HepG2 (cell line): ENCODE measurements around the gene KANSL1L. TPM values are rescaled to one million over a fixed set of nuclear protein-coding genes. Genes with fewer than 3 reads are reported as not detected.

Experiments used
- GFI1 ChIP-seq: sonication (generic); formaldehyde crosslinking; IDR thresholded peaks from 2 replicates; pipeline ENCODE4 v1.5.0; 2020; ENCODE audit warnings: missing genetic modification reagents, mild to moderate bottlenecking, borderline replicate concordance
- HDAC2 ChIP-seq: sonication (generic); formaldehyde crosslinking; IDR thresholded peaks from 2 replicates; pipeline ENCODE4 v1.4.0; 2020; ENCODE audit warnings: missing genetic modification reagents
- ZNF256 ChIP-seq: sonication (generic); formaldehyde crosslinking; conservative IDR thresholded peaks from 2 replicates; pipeline ENCODE4 v1.4.0; 2020; ENCODE audit warnings: missing genetic modification reagents
- polyA plus RNA-seq, 8 experiments: library from polyadenylated mRNA; depleted of rRNA in 3 of 8; stranded (reverse) in 7 of 8; unstranded in 1 of 8; fragments of >200 nt; fragmentation: Illumina TruSeq in 4 of 8; extraction: Trizol in 4 of 8; gene quantifications; 2 replicates each; pipeline versions ENCODE4 v1.2.1 to v1.2.3, GENCODE V29; 2011 to 2016; ENCODE audit warnings: low read depth in 4 of 8, missing spikeins in 1 of 8, mixed read lengths in 1 of 8; ENCODE audit not compliant: insufficient read depth in 1 of 8
- total RNA-seq, 5 experiments: library from RNA; depleted of rRNA; stranded (reverse); fragments of >200 nt; fragmentation: Illumina TruSeq; extraction: Trizol; gene quantifications; 2 replicates each; pipeline ENCODE4 v1.2.3, GENCODE V29; 2016; ENCODE audit warnings: low read depth in 1 of 5
- TF ChIP-seq, protein P1 (sequence below): sonication (generic); formaldehyde crosslinking; IDR thresholded peaks from 2 replicates; pipeline ENCODE4 v1.4.0; 2020; ENCODE audit warnings: mild to moderate bottlenecking, missing genetic modification reagents
- TF ChIP-seq, protein P2 (sequence below): IDR thresholded peaks from 2 replicates; pipeline ENCODE4 v1.6.1; 2018; ENCODE audit warnings: missing genetic modification reagents
- TF ChIP-seq, protein P3 (sequence below): sonication (generic); formaldehyde crosslinking; IDR thresholded peaks from 2 replicates; pipeline ENCODE4 v1.4.0; 2020; ENCODE audit warnings: missing genetic modification reagents, borderline replicate concordance

Gene KANSL1L
- total and polyA plus RNA-seq, 2 of the 13 experiments (the other 11 are each of a cell fraction or from before 2014, with no cell fraction given), result 5.4 to 10.3 TPM

DNA sequence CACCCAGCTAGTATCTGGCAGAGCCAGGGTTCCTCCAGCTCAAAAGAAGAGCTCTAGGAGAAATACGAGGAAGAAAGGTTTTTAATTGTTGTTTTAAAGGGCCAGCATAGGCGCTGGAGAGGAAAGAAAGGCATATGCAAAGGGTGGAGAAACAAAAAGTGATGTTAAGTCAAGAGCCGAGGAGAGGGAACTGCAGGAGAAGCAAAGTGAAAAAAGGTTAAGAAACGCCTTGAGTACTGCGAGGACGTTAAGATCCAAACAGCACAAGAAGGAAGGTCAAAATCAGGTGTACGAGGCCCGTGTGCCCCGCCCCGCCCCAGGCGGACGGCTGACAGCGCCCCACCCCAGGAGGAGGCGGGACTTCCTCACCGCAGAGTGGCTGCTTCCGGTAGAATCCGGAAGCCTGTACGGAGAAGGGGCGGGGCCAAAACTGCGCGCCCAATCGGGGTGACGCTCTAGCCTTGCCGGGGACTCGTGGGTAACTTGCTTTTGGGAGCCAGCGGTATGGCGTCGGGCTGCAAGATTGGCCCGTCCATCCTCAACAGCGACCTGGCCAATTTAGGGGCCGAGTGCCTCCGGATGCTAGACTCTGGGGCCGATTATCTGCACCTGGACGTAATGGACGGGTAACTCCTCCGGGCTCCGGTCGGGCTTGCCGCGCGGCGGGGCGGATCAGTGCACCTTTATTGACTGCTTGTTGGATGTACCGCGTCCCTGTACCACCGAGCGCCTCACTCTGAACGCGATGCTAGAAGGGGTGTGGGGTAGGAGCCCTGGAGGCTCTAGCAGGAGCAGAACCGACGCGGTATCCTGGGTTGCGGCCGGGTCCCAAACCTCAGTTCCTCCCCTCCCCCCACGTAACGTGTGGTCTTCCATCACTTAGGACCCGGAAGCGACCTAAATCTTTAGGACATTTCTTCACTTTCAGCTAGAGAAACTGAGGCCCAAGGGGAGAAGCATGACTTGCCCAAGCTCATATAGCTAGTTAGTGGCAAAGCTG is 168.8 kb downstream of the KANSL1L start, which contains the start of gene RPE (continued):
- TF ChIP-seq, protein P1, sequence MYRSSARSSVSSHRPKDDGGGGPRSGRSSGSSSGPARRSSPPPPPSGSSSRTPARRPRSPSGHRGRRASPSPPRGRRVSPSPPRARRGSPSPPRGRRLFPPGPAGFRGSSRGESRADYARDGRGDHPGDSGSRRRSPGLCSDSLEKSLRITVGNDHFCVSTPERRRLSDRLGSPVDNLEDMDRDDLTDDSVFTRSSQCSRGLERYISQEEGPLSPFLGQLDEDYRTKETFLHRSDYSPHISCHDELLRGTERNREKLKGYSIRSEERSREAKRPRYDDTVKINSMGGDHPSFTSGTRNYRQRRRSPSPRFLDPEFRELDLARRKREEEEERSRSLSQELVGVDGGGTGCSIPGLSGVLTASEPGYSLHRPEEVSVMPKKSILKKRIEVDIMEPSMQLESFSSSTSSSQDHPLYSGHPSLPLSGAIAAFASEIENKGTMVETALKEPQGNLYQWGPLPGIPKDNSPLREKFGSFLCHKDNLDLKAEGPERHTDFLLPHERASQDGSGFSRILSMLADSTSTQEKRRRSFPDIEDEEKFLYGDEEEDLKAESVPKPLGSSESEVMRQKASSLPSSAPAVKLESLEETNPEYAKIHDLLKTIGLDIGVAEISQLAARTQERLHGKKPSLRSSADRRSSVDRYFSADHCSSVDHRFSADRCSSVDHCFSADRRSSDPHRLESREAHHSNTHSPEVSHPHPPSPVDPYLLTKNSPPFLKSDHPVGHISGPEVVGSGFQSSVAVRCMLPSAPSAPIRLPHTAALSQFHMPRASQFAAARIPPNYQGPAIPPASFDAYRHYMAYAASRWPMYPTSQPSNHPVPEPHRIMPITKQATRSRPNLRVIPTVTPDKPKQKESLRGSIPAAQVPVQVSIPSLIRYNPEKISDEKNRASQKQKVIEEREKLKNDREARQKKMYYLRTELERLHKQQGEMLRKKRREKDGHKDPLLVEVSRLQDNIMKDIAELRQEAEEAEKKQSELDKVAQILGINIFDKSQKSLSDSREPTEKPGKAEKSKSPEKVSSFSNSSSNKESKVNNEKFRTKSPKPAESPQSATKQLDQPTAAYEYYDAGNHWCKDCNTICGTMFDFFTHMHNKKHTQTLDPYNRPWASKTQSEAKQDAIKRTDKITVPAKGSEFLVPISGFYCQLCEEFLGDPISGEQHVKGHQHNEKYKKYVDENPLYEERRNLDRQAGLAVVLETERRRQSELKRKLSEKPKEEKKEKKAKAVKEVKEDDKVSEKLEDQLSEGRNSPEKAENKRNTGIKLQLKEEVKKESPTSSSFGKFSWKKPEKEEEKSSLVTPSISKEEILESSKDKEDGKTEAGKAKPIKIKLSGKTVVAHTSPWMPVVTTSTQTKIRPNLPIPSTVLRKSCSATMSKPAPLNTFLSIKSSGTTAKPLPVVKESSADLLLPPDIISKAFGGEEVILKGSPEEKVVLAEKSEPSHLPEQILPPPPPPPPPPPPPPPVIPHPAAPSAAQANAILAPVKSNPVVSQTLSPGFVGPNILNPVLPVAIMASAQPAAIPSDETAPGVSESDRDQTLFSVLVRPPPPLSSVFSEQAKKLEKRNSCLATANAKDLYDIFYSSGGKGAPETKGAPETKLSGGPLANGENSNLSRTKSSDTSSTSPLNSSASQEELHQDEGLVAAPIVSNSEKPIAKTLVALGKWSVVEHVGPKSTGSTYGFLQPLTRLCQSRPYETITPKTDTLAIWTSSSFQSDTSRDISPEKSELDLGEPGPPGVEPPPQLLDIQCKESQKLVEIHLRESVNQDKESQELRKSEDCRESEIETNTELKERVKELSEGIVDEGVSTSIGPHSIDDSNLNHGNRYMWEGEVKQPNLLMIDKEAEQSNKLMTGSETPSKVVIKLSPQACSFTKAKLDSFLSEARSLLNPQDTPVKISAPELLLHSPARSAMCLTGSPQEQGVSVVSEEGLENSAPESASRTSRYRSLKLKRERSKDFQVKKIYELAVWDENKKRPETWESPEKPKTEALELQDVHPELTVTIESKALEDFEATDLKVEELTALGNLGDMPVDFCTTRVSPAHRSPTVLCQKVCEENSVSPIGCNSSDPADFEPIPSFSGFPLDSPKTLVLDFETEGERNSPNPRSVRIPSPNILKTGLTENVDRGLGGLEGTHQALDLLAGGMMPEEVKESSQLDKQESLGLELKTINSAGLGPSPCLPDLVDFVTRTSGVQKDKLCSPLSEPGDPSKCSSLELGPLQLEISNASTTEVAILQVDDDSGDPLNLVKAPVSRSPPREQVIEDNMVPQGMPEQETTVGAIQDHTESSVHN (CRISPR knock-in tag), result no peak
- TF ChIP-seq GFI1 (CRISPR knock-in tag), result no peak
- TF ChIP-seq, protein P2, sequence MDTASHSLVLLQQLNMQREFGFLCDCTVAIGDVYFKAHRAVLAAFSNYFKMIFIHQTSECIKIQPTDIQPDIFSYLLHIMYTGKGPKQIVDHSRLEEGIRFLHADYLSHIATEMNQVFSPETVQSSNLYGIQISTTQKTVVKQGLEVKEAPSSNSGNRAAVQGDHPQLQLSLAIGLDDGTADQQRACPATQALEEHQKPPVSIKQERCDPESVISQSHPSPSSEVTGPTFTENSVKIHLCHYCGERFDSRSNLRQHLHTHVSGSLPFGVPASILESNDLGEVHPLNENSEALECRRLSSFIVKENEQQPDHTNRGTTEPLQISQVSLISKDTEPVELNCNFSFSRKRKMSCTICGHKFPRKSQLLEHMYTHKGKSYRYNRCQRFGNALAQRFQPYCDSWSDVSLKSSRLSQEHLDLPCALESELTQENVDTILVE, result no peak
- TF ChIP-seq, protein P3, sequence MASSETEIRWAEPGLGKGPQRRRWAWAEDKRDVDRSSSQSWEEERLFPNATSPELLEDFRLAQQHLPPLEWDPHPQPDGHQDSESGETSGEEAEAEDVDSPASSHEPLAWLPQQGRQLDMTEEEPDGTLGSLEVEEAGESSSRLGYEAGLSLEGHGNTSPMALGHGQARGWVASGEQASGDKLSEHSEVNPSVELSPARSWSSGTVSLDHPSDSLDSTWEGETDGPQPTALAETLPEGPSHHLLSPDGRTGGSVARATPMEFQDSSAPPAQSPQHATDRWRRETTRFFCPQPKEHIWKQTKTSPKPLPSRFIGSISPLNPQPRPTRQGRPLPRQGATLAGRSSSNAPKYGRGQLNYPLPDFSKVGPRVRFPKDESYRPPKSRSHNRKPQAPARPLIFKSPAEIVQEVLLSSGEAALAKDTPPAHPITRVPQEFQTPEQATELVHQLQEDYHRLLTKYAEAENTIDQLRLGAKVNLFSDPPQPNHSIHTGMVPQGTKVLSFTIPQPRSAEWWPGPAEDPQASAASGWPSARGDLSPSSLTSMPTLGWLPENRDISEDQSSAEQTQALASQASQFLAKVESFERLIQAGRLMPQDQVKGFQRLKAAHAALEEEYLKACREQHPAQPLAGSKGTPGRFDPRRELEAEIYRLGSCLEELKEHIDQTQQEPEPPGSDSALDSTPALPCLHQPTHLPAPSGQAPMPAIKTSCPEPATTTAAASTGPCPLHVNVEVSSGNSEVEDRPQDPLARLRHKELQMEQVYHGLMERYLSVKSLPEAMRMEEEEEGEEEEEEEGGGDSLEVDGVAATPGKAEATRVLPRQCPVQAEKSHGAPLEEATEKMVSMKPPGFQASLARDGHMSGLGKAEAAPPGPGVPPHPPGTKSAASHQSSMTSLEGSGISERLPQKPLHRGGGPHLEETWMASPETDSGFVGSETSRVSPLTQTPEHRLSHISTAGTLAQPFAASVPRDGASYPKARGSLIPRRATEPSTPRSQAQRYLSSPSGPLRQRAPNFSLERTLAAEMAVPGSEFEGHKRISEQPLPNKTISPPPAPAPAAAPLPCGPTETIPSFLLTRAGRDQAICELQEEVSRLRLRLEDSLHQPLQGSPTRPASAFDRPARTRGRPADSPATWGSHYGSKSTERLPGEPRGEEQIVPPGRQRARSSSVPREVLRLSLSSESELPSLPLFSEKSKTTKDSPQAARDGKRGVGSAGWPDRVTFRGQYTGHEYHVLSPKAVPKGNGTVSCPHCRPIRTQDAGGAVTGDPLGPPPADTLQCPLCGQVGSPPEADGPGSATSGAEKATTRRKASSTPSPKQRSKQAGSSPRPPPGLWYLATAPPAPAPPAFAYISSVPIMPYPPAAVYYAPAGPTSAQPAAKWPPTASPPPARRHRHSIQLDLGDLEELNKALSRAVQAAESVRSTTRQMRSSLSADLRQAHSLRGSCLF, result no peak
- 0 out of 2 replicates have a peak, but pooled peaks have one; percentile 39 for TF ChIP-seq ZNF256 (CRISPR knock-in tag)
- peak; percentile 41; the same call in 1 of the 2 replicates for TF ChIP-seq HDAC2 (CRISPR knock-in tag)
